ENCODE measurements around the gene TMEM267. TPM values are rescaled to one million over a fixed set of nuclear protein-coding genes. Genes with fewer than 3 reads are reported as not detected.
"Not testable (repeated sequence)": the region's sequence is repeated elsewhere in the genome, so short reads cannot be mapped to it uniquely, and the experiment has no call there.

Gene TMEM267
- total and polyA plus RNA-seq, 9 donors = 6.3 to 23.0 (median 9.2) TPM

GRCh38 chr5:43515678-43516048 is 32.0 kb upstream of the TMEM267 start:
- no peak overlapping the region for H3K27ac ChIP-seq
- DNase-seq = no peak

DNA sequence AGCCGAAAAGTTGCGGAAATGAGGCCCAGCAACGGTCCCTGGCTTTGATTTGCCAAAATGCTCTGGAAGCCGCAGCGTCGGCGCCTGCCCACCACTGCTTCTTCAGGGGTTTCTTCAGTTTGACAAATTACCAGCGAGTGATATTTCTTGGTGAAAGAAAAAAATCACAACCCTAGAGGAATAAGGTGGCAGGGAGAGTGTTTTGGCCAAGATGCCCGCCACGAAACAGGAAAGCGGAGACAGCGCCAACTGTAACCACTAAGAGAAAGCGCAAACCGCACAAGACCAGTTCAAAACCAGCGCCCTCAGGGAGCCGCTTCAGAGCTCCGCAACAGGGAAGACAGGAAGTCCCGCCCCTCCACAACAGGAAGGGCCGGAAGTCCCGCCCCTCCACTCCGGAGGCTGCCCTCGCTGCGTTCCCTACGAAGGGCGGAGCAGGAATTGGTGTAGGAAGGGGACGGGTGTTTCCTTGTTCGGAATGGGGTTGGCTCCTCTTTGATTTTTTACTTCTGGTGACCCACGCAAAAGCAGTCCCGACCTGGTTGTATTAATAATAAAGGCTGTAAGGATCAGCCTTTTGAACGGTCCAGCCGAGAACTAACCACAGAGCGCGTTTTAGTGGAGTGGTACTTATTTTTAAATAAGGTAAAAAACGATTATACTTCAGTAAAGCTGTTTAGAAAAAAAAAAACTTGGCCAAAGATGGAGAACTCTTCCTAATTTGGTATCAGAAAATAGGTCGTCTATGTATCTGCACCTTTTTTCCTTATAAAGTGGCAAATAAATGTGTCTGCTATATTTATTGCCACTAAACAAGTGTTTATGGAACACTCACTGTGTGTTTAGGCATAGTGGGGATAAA is 31.4 kb upstream of the TMEM267 start, which contains the start of gene C5orf34:
Gene C5orf34, minus strand, starts transcription at position 333 of the 862 bp plus-strand sequence. CDS start 5,809 bp downstream, outside the sequence.
- 0 to 1% (median 0%) methylated on average over 35 of the region's 35 CpGs for WGBS, 3 donors
- intact Hi-C loops (cut with DNase I) = no loop called here
- no peak for TF ChIP-seq EP300 (IDR thresholded peaks at IDR 0.05)
- peak; percentile 22 for TF ChIP-seq POLR2A (IDR thresholded peaks at IDR 0.05)
- peak; percentile 95 to 98 (median 97) for DNase-seq
- no peaks in the 10 kb centered on the region for H3K36me3 ChIP-seq
- H3K4me1 ChIP-seq (ENCODE audit: insufficient read depth) = peaks cover 3% of the 10 kb centered on the region
- peak within 1 kb of the TSS in 1 of 2 donors; percentile 60 for H3K27ac ChIP-seq
- peak within 1 kb of the TSS; percentile 53 for H3K4me3 ChIP-seq
- H3K9me3 ChIP-seq = no peaks in the 10 kb centered on the region
- no peaks in the 10 kb centered on the region for H3K27me3 ChIP-seq

More at GRCh38 chr5:43515678-43516048, 32.0 kb upstream of the TMEM267 start:
- peaks cover 3% of the 10 kb centered on the region for H3K4me1 ChIP-seq (ENCODE audit: insufficient read depth)
- H3K9me3 ChIP-seq = no peaks in the 10 kb centered on the region
- H3K27me3 ChIP-seq = no peaks in the 10 kb centered on the region
- TF ChIP-seq POLR2A (IDR thresholded peaks at IDR 0.05) = no peak
- no peak for TF ChIP-seq EP300 (IDR thresholded peaks at IDR 0.05)
- TF ChIP-seq, protein P1, sequence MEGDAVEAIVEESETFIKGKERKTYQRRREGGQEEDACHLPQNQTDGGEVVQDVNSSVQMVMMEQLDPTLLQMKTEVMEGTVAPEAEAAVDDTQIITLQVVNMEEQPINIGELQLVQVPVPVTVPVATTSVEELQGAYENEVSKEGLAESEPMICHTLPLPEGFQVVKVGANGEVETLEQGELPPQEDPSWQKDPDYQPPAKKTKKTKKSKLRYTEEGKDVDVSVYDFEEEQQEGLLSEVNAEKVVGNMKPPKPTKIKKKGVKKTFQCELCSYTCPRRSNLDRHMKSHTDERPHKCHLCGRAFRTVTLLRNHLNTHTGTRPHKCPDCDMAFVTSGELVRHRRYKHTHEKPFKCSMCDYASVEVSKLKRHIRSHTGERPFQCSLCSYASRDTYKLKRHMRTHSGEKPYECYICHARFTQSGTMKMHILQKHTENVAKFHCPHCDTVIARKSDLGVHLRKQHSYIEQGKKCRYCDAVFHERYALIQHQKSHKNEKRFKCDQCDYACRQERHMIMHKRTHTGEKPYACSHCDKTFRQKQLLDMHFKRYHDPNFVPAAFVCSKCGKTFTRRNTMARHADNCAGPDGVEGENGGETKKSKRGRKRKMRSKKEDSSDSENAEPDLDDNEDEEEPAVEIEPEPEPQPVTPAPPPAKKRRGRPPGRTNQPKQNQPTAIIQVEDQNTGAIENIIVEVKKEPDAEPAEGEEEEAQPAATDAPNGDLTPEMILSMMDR (IDR thresholded peaks at IDR 0.05) = no peak
- WGBS, 3 donors = 7 to 25% (median 12%) methylated on average over 1 of the region's 1 CpG
- intact Hi-C loops (cut with DNase I) = no loop called here
- no peaks in the 10 kb centered on the region for H3K36me3 ChIP-seq
- peak overlapping the region; percentile 53 for H3K4me3 ChIP-seq

GRCh38 chr5:43514471-43514815 is 30.8 kb upstream of the TMEM267 start:
- Histone ChIP-seq H3K36me3 (no peaks in the 10 kb centered on the region), H3K9me3 (no peaks in the 10 kb centered on the region), H3K4me1 (ENCODE audit: insufficient read depth) (peaks cover 3% of the 10 kb centered on the region), H3K4me3 (peak overlapping the region; percentile 53), H3K27me3 (no peaks in the 10 kb centered on the region), H3K27ac (no peak overlapping the region)
- DNase-seq = no peak
- 1% methylated on average over 6 of the region's 6 CpGs for WGBS, 3 donors
- intact Hi-C loops (cut with DNase I) = no loop called here
- TF ChIP-seq EP300 (IDR thresholded peaks at IDR 0.05) (no peak), POLR2A (IDR thresholded peaks at IDR 0.05) (no peak)
- TF ChIP-seq, protein P1 (IDR thresholded peaks at IDR 0.05) = no peak

DNA sequence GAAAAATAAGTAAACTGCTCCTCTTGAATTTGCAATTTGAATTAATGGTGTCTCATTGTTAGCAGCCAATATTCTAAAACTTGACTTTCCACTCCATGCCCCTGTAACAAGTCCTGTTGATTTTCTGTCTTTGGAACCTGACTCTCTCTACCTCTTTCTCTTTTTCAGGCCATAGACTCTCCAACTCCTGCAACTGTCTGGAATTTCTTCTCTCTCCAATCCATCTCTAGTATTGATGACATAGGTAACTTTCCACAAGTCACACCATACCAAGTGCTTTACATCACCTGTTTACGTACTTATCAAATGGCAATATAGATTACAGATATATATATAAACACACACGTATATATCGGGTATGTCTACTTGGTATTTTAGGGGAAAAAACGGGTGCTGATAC is 30.4 kb upstream of the TMEM267 start:
- Histone ChIP-seq H3K27me3 (no peaks in the 10 kb centered on the region), H3K4me1 (ENCODE audit: insufficient read depth) (peaks cover 3% of the 10 kb centered on the region), H3K4me3 (no peak overlapping the region), H3K27ac (no peak overlapping the region), H3K36me3 (no peaks in the 10 kb centered on the region), H3K9me3 (no peaks in the 10 kb centered on the region)
- TF ChIP-seq, protein P1 (IDR thresholded peaks at IDR 0.05) = no peak
- TF ChIP-seq EP300 (IDR thresholded peaks at IDR 0.05) (no peak), POLR2A (IDR thresholded peaks at IDR 0.05) (no peak)
- WGBS, 3 donors = 8 to 12% (median 11%) methylated on average over 4 of the region's 4 CpGs
- no peak for DNase-seq
- intact Hi-C loops (cut with DNase I) = no loop called here

- H3K36me3 ChIP-seq; H3K4me3 ChIP-seq; H3K27ac ChIP-seq; H3K4me1 ChIP-seq (ENCODE audit: insufficient read depth); H3K9me3 ChIP-seq; intact Hi-C loops (cut with DNase I); H3K27me3 ChIP-seq; DNase-seq: not testable (repeated sequence)
- WGBS, 3 donors = 91 to 95% (median 93%) methylated on average over 6 to 34 of the region's 36 CpGs
Observed at GRCh38 chr5:43511062-43511461, 27.4 kb upstream of the TMEM267 start.

Data from ovary (tissue), 9 donors.